OCI-LY1 (cell line): ENCODE results near the gene PCDHGA1.

ENCODE experiments used
- EZH2 ChIP-seq: fragments of 200-600 bp; sonication (generic), shearing (Covaris generic); IDR thresholded peaks from 2 replicates; pipeline ENCODE4 v1.8.0; 2017; ENCODE audit warnings: borderline replicate concordance, mixed run types, mild to moderate bottlenecking, antibody characterized with exemption, low read length, moderate library complexity, mixed read lengths
- TF ChIP-seq, protein P1 (sequence below): fragments of 200-600 bp; sonication (generic), shearing (Covaris generic); IDR thresholded peaks from 2 replicates; pipeline ENCODE4 v1.5.1; 2017; ENCODE audit warnings: mild to moderate bottlenecking, antibody characterized with exemption, low read length, moderate library complexity, mixed read lengths

DNA sequence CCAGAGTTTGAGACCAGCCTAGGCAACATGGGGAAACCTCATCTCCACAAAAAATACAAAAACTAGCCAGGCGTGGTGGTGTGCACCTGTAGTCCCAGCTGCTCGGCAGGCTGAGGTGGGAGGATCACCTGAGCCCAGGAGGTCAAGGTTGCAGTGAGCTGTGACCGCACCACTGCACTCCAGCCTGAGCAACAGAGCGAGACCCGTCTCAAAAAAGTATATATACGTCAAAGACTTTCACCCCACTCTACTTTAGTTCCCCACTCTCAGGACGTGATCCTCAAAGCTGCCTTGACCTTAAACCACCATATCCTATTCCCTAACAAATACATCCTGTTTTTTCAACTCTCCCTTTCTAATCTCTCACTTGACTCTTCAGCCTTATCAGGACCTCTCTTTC lies 199.6 kb downstream of the PCDHGA1 start:
- TF ChIP-seq, protein P1, sequence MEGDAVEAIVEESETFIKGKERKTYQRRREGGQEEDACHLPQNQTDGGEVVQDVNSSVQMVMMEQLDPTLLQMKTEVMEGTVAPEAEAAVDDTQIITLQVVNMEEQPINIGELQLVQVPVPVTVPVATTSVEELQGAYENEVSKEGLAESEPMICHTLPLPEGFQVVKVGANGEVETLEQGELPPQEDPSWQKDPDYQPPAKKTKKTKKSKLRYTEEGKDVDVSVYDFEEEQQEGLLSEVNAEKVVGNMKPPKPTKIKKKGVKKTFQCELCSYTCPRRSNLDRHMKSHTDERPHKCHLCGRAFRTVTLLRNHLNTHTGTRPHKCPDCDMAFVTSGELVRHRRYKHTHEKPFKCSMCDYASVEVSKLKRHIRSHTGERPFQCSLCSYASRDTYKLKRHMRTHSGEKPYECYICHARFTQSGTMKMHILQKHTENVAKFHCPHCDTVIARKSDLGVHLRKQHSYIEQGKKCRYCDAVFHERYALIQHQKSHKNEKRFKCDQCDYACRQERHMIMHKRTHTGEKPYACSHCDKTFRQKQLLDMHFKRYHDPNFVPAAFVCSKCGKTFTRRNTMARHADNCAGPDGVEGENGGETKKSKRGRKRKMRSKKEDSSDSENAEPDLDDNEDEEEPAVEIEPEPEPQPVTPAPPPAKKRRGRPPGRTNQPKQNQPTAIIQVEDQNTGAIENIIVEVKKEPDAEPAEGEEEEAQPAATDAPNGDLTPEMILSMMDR, result no peak
- TF ChIP-seq EZH2, result no peak
